ENCODE results near the gene ZBTB20.

The ZBTB20 gene

GRCh38 chr3:114478801-114479200 is 668.3 kb downstream of the ZBTB20 start:
- H3K9me3 ChIP-seq (ENCODE audit: control insufficient read depth in 2 of 2, low read length in 2 of 2), result no peaks in the 10 kb centered on the region
- H3K27ac ChIP-seq (ENCODE audit: low read depth in 2 of 2, low read length in 2 of 2), result no peak overlapping the region
- H3K4me1 ChIP-seq (ENCODE audit: control insufficient read depth in 2 of 2, insufficient read depth in 2 of 2, low read length in 2 of 2), result no peaks in the 10 kb centered on the region
- H3K9ac ChIP-seq (ENCODE audit: low read depth in 1 of 2, low read length in 2 of 2), result no peak overlapping the region
- no peaks in the 10 kb centered on the region for H3K27me3 ChIP-seq (ENCODE audit: control insufficient read depth in 2 of 2, insufficient read depth in 2 of 2, low read length in 2 of 2)
- H3K4me3 ChIP-seq (ENCODE audit: low read length in 2 of 2), result no peak overlapping the region
- no peaks in the 10 kb centered on the region for H3K36me3 ChIP-seq (ENCODE audit: control insufficient read depth in 2 of 2, insufficient read depth in 2 of 2, low read length in 2 of 2)

- no peaks in the 10 kb centered on the region for H3K36me3 ChIP-seq (ENCODE audit: control insufficient read depth in 2 of 2, insufficient read depth in 2 of 2, low read length in 2 of 2)
- no peaks in the 10 kb centered on the region for H3K27me3 ChIP-seq (ENCODE audit: control insufficient read depth in 2 of 2, insufficient read depth in 2 of 2, low read length in 2 of 2)
- H3K27ac ChIP-seq (ENCODE audit: low read depth in 2 of 2, low read length in 2 of 2), result no peak overlapping the region
- no peaks in the 10 kb centered on the region for H3K4me1 ChIP-seq (ENCODE audit: control insufficient read depth in 2 of 2, insufficient read depth in 2 of 2, low read length in 2 of 2)
- no peak overlapping the region for H3K9ac ChIP-seq (ENCODE audit: low read depth in 1 of 2, low read length in 2 of 2)
- H3K9me3 ChIP-seq (ENCODE audit: control insufficient read depth in 2 of 2, low read length in 2 of 2), result no peaks in the 10 kb centered on the region
- no peak overlapping the region for H3K4me3 ChIP-seq (ENCODE audit: low read length in 2 of 2)
Measured at GRCh38 chr3:114476511-114476910, 670.6 kb downstream of the ZBTB20 start.

GRCh38 chr3:114471478-114471877 is 675.6 kb downstream of the ZBTB20 start:
- H3K4me1 ChIP-seq (ENCODE audit: control insufficient read depth in 2 of 2, insufficient read depth in 2 of 2, low read length in 2 of 2), result no peaks in the 10 kb centered on the region
- H3K9ac ChIP-seq (ENCODE audit: low read depth in 1 of 2, low read length in 2 of 2), result no peak overlapping the region
- no peaks in the 10 kb centered on the region for H3K9me3 ChIP-seq (ENCODE audit: control insufficient read depth in 2 of 2, low read length in 2 of 2)
- H3K27me3 ChIP-seq (ENCODE audit: control insufficient read depth in 2 of 2, insufficient read depth in 2 of 2, low read length in 2 of 2), result no peaks in the 10 kb centered on the region
- H3K4me3 ChIP-seq (ENCODE audit: low read length in 2 of 2), result no peak overlapping the region
- no peak overlapping the region for H3K27ac ChIP-seq (ENCODE audit: low read depth in 2 of 2, low read length in 2 of 2)
- no peaks in the 10 kb centered on the region for H3K36me3 ChIP-seq (ENCODE audit: control insufficient read depth in 2 of 2, insufficient read depth in 2 of 2, low read length in 2 of 2)

- no peaks in the 10 kb centered on the region for H3K9me3 ChIP-seq (ENCODE audit: control insufficient read depth in 2 of 2, low read length in 2 of 2)
- H3K9ac ChIP-seq (ENCODE audit: low read depth in 1 of 2, low read length in 2 of 2), result no peak overlapping the region
- H3K27me3 ChIP-seq (ENCODE audit: control insufficient read depth in 2 of 2, insufficient read depth in 2 of 2, low read length in 2 of 2), result no peaks in the 10 kb centered on the region
- H3K4me3 ChIP-seq (ENCODE audit: low read length in 2 of 2), result no peak overlapping the region
- no peak overlapping the region for H3K27ac ChIP-seq (ENCODE audit: low read depth in 2 of 2, low read length in 2 of 2)
- no peaks in the 10 kb centered on the region for H3K36me3 ChIP-seq (ENCODE audit: control insufficient read depth in 2 of 2, insufficient read depth in 2 of 2, low read length in 2 of 2)
- no peaks in the 10 kb centered on the region for H3K4me1 ChIP-seq (ENCODE audit: control insufficient read depth in 2 of 2, insufficient read depth in 2 of 2, low read length in 2 of 2)
Measured at GRCh38 chr3:114469070-114469469, 678.0 kb downstream of the ZBTB20 start.

- H3K27ac ChIP-seq (ENCODE audit: low read depth in 2 of 2, low read length in 2 of 2), result no peak overlapping the region
- H3K27me3 ChIP-seq (ENCODE audit: control insufficient read depth in 2 of 2, insufficient read depth in 2 of 2, low read length in 2 of 2), result no peaks in the 10 kb centered on the region
- H3K4me3 ChIP-seq (ENCODE audit: low read length in 2 of 2), result no peak overlapping the region
- H3K9ac ChIP-seq (ENCODE audit: low read depth in 1 of 2, low read length in 2 of 2), result no peak overlapping the region
- H3K36me3 ChIP-seq (ENCODE audit: control insufficient read depth in 2 of 2, insufficient read depth in 2 of 2, low read length in 2 of 2), result no peaks in the 10 kb centered on the region
- H3K9me3 ChIP-seq (ENCODE audit: control insufficient read depth in 2 of 2, low read length in 2 of 2), result no peaks in the 10 kb centered on the region
- H3K4me1 ChIP-seq (ENCODE audit: control insufficient read depth in 2 of 2, insufficient read depth in 2 of 2, low read length in 2 of 2), result no peaks in the 10 kb centered on the region
Measured at GRCh38 chr3:114466816-114467215, 680.3 kb downstream of the ZBTB20 start.

GRCh38 chr3:114466251-114466650 is 680.8 kb downstream of the ZBTB20 start:
- Histone ChIP-seq H3K9ac (ENCODE audit: low read depth in 1 of 2, low read length in 2 of 2) (no peak overlapping the region), H3K27ac (ENCODE audit: low read depth in 2 of 2, low read length in 2 of 2) (no peak overlapping the region), H3K27me3 (ENCODE audit: control insufficient read depth in 2 of 2, insufficient read depth in 2 of 2, low read length in 2 of 2) (no peaks in the 10 kb centered on the region), H3K4me1 (ENCODE audit: control insufficient read depth in 2 of 2, insufficient read depth in 2 of 2, low read length in 2 of 2) (no peaks in the 10 kb centered on the region), H3K4me3 (ENCODE audit: low read length in 2 of 2) (no peak overlapping the region), H3K9me3 (ENCODE audit: control insufficient read depth in 2 of 2, low read length in 2 of 2) (no peaks in the 10 kb centered on the region), H3K36me3 (ENCODE audit: control insufficient read depth in 2 of 2, insufficient read depth in 2 of 2, low read length in 2 of 2) (no peaks in the 10 kb centered on the region)

GRCh38 chr3:114464548-114464947 is 682.5 kb downstream of the ZBTB20 start:
- Histone ChIP-seq H3K9me3 (ENCODE audit: control insufficient read depth in 2 of 2, low read length in 2 of 2) (no peaks in the 10 kb centered on the region), H3K36me3 (ENCODE audit: control insufficient read depth in 2 of 2, insufficient read depth in 2 of 2, low read length in 2 of 2) (no peaks in the 10 kb centered on the region), H3K4me1 (ENCODE audit: control insufficient read depth in 2 of 2, insufficient read depth in 2 of 2, low read length in 2 of 2) (no peaks in the 10 kb centered on the region), H3K9ac (ENCODE audit: low read depth in 1 of 2, low read length in 2 of 2) (no peak overlapping the region), H3K27me3 (ENCODE audit: control insufficient read depth in 2 of 2, insufficient read depth in 2 of 2, low read length in 2 of 2) (no peaks in the 10 kb centered on the region), H3K27ac (ENCODE audit: low read depth in 2 of 2, low read length in 2 of 2) (no peak overlapping the region), H3K4me3 (ENCODE audit: low read length in 2 of 2) (no peak overlapping the region)

- Histone ChIP-seq H3K9me3 (ENCODE audit: control insufficient read depth in 2 of 2, low read length in 2 of 2) (no peaks in the 10 kb centered on the region), H3K4me1 (ENCODE audit: control insufficient read depth in 2 of 2, insufficient read depth in 2 of 2, low read length in 2 of 2) (no peaks in the 10 kb centered on the region), H3K4me3 (ENCODE audit: low read length in 2 of 2) (no peak overlapping the region), H3K36me3 (ENCODE audit: control insufficient read depth in 2 of 2, insufficient read depth in 2 of 2, low read length in 2 of 2) (no peaks in the 10 kb centered on the region), H3K27me3 (ENCODE audit: control insufficient read depth in 2 of 2, insufficient read depth in 2 of 2, low read length in 2 of 2) (no peaks in the 10 kb centered on the region), H3K9ac (ENCODE audit: low read depth in 1 of 2, low read length in 2 of 2) (no peak overlapping the region), H3K27ac (ENCODE audit: low read depth in 2 of 2, low read length in 2 of 2) (no peak overlapping the region)
Measured at GRCh38 chr3:114462750-114463149, 684.3 kb downstream of the ZBTB20 start.

GRCh38 chr3:114460459-114460858 is 686.6 kb downstream of the ZBTB20 start:
- no peaks in the 10 kb centered on the region for H3K27me3 ChIP-seq (ENCODE audit: control insufficient read depth in 2 of 2, insufficient read depth in 2 of 2, low read length in 2 of 2)

GRCh38 chr3:114456742-114457141 is 690.3 kb downstream of the ZBTB20 start:
- Histone ChIP-seq H3K9me3 (ENCODE audit: control insufficient read depth in 2 of 2, low read length in 2 of 2) (no peaks in the 10 kb centered on the region), H3K9ac (ENCODE audit: low read depth in 1 of 2, low read length in 2 of 2) (no peak overlapping the region), H3K4me1 (ENCODE audit: control insufficient read depth in 2 of 2, insufficient read depth in 2 of 2, low read length in 2 of 2) (peaks cover 0 to 1% of the 10 kb centered on the region in 2 donors), H3K27ac (ENCODE audit: low read depth in 2 of 2, low read length in 2 of 2) (no peak overlapping the region), H3K36me3 (ENCODE audit: control insufficient read depth in 2 of 2, insufficient read depth in 2 of 2, low read length in 2 of 2) (no peaks in the 10 kb centered on the region), H3K4me3 (ENCODE audit: low read length in 2 of 2) (no peak overlapping the region), H3K27me3 (ENCODE audit: control insufficient read depth in 2 of 2, insufficient read depth in 2 of 2, low read length in 2 of 2) (no peaks in the 10 kb centered on the region)

More at GRCh38 chr3:114460459-114460858, 686.6 kb downstream of the ZBTB20 start:
- Histone ChIP-seq H3K4me1 (ENCODE audit: control insufficient read depth in 2 of 2, insufficient read depth in 2 of 2, low read length in 2 of 2) (no peaks in the 10 kb centered on the region), H3K9ac (ENCODE audit: low read depth in 1 of 2, low read length in 2 of 2) (no peak overlapping the region), H3K36me3 (ENCODE audit: control insufficient read depth in 2 of 2, insufficient read depth in 2 of 2, low read length in 2 of 2) (no peaks in the 10 kb centered on the region), H3K4me3 (ENCODE audit: low read length in 2 of 2) (no peak overlapping the region), H3K9me3 (ENCODE audit: control insufficient read depth in 2 of 2, low read length in 2 of 2) (no peaks in the 10 kb centered on the region), H3K27ac (ENCODE audit: low read depth in 2 of 2, low read length in 2 of 2) (no peak overlapping the region)

- no peak overlapping the region for H3K9ac ChIP-seq (ENCODE audit: low read depth in 1 of 2, low read length in 2 of 2)
- no peaks in the 10 kb centered on the region for H3K27me3 ChIP-seq (ENCODE audit: control insufficient read depth in 2 of 2, insufficient read depth in 2 of 2, low read length in 2 of 2)
- no peaks in the 10 kb centered on the region for H3K9me3 ChIP-seq (ENCODE audit: control insufficient read depth in 2 of 2, low read length in 2 of 2)
- H3K4me3 ChIP-seq (ENCODE audit: low read length in 2 of 2), result no peak overlapping the region
- H3K27ac ChIP-seq (ENCODE audit: low read depth in 2 of 2, low read length in 2 of 2), result no peak overlapping the region
- no peaks in the 10 kb centered on the region for H3K36me3 ChIP-seq (ENCODE audit: control insufficient read depth in 2 of 2, insufficient read depth in 2 of 2, low read length in 2 of 2)
- H3K4me1 ChIP-seq (ENCODE audit: control insufficient read depth in 2 of 2, insufficient read depth in 2 of 2, low read length in 2 of 2), result peaks cover 0 to 5% of the 10 kb centered on the region in 2 donors
Measured at GRCh38 chr3:114455432-114455831, 691.7 kb downstream of the ZBTB20 start.

Data from mucosa of rectum (tissue), 2 donors.